ENCODE data around the gene RNF207. TPM values are rescaled to one million over a fixed set of nuclear protein-coding genes. Genes with fewer than 3 reads are reported as not detected.

Gene RNF207
- total RNA-seq, 4 donors from 2014 or later, result 3.0 to 34.1 (median 18.3) TPM

DNA sequence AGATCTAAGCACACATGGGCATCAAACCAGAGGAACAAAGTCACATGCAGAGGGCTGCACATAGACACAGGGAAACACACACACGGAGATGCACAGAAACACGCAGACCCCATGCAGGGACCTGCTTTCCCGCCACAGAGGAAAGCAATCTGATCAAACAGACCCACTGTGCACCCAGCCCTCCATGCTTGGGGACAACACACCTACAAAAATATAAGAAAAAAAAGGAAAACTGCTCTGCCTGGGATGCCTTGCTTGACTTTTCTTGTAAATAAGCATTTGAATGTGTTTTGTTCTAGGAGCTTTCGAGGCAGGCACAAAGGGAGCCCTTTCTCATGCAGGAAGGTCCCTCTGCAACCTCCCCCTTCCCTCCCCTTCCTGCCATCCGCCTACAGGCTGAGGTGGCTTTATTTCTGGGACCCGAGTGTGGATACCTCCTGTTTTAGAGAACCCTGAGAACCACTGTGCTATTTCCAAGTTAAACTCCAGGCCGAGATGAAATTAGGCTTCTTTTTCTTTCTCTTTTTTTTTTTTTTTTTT lies 33.4 kb downstream of the RNF207 start:
- Histone ChIP-seq H3K4me1 (peaks cover 0 to 35% (median 16%) of the 10 kb centered on the region in 3 donors), H3K4me3 (no peak overlapping the region), H3K36me3 (peaks cover 0 to 1% of the 10 kb centered on the region in 2 donors), H3K9me3 (no peaks in the 10 kb centered on the region), H3K27me3 (peaks cover 60% of the 10 kb centered on the region), H3K27ac (no peak overlapping the region)
- WGBS, 2 donors (ENCODE audit: low coverage in 1 of 2), result 51 to 52% methylated on average over 6 to 7 of the region's 7 CpGs
- no peak for TF ChIP-seq POLR2AphosphoS5 (IDR thresholded peaks at IDR 0.05)
- TF ChIP-seq, protein P1, sequence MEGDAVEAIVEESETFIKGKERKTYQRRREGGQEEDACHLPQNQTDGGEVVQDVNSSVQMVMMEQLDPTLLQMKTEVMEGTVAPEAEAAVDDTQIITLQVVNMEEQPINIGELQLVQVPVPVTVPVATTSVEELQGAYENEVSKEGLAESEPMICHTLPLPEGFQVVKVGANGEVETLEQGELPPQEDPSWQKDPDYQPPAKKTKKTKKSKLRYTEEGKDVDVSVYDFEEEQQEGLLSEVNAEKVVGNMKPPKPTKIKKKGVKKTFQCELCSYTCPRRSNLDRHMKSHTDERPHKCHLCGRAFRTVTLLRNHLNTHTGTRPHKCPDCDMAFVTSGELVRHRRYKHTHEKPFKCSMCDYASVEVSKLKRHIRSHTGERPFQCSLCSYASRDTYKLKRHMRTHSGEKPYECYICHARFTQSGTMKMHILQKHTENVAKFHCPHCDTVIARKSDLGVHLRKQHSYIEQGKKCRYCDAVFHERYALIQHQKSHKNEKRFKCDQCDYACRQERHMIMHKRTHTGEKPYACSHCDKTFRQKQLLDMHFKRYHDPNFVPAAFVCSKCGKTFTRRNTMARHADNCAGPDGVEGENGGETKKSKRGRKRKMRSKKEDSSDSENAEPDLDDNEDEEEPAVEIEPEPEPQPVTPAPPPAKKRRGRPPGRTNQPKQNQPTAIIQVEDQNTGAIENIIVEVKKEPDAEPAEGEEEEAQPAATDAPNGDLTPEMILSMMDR (IDR thresholded peaks at IDR 0.05), result no peak
- no peak for TF ChIP-seq POLR2A (IDR thresholded peaks at IDR 0.05)
- no peak for TF ChIP-seq EP300 (IDR thresholded peaks at IDR 0.05)
- ATAC-seq, result no peak

DNA sequence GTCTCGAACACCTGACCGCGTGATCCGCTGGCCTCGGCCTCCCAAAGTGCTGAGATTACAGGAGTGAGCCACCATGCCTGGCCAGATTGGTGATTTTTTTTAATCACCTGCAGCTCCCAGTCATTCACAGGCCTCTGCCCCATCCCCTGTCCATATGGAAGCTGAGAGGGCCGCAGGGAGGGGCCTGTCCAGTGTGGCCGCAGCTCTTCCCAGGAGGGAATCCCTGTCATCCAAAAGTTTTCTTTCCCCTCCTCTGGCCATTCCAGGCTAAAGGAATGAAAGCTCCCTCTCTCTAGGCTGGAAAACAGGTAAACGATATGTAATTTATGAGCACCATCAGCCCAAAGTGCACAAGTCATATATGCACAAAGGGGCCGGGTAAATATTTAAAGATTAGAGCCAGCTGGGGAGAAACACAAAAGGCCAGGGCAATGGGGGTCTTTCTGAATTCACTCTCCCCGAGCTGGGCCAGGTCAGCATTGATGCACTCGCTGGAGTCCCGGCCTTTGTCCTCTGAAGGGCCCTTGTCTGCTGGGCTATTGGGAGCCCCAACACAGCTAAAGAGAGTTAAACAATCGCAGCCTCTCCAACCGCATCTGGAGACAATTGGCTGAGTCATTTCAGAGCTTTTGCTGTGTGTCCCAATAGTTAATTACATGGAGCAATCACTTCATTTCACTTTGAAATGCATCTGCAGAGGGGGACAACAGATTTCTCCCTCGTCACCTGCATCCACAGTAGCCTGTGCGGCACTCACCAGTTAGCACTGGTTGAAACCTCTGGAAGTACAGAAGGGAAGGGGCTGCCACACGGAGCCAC lies 34.2 kb downstream of the RNF207 start:
- TF ChIP-seq EP300 (IDR thresholded peaks at IDR 0.05) (no peak), POLR2AphosphoS5 (IDR thresholded peaks at IDR 0.05) (no peak), POLR2A (IDR thresholded peaks at IDR 0.05) (no peak)
- Histone ChIP-seq H3K4me1 (peaks cover 0 to 29% (median 12%) of the 10 kb centered on the region in 3 donors), H3K36me3 (no peaks in the 10 kb centered on the region), H3K27me3 (peaks cover 69% of the 10 kb centered on the region), H3K9me3 (no peaks in the 10 kb centered on the region), H3K4me3 (no peak overlapping the region), H3K27ac (no peak overlapping the region)
- no peak for ATAC-seq
- WGBS, 2 donors (ENCODE audit: low coverage in 1 of 2), result 70 to 79% methylated on average over 6 to 9 of the region's 17 CpGs

DNA sequence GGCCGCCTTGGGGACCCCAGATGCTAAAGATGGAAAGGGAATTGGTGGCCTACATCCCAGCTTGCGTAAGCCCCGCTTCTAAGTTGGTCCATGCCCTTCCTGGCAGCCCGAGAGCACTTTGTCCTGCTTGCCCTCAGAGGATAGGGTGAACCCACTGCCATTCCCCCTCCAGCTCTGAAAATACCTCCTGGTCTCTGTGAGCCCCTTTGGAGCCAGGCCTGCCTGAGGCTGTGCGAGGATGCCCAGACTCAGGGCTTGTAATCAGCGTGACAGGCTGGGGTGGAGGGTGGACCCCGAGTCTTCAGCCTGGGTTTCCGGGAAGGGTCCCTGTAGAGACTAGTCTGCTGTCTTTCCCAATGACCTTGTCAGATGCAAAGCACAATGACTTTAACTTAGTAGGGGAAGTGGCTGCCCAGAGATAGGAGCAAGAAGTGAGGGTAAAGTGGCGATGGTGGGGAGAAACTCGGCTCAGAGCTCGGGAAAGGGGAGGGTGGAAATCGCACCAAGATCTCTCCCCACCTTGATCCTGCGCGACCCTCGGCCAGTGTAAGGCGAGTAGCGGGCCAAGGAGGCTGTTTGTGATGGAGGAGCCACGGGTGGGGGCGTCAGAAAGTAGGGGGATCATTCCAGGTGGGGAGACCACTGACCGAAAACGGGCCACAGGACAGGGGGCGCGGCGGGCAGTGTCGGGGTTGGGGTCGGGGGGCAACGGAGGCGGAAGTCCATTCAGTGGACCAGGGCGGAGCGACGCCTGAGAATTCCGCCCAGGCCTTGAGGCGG lies 35.4 kb downstream of the RNF207 start:
- Histone ChIP-seq H3K27ac (no peak overlapping the region), H3K9me3 (no peaks in the 10 kb centered on the region), H3K36me3 (no peaks in the 10 kb centered on the region), H3K27me3 (peaks cover 80% of the 10 kb centered on the region), H3K4me3 (no peak overlapping the region), H3K4me1 (peaks cover 0 to 35% (median 12%) of the 10 kb centered on the region in 3 donors)
- ATAC-seq, result no peak
- TF ChIP-seq POLR2AphosphoS5 (IDR thresholded peaks at IDR 0.05) (no peak), POLR2A (IDR thresholded peaks at IDR 0.05) (no peak), EP300 (IDR thresholded peaks at IDR 0.05) (no peak)
- TF ChIP-seq, protein P1 (IDR thresholded peaks at IDR 0.05), result no peak
- 34 to 75% methylated on average over 2 to 7 of the region's 33 CpGs for WGBS, 2 donors (ENCODE audit: low coverage in 1 of 2)

DNA sequence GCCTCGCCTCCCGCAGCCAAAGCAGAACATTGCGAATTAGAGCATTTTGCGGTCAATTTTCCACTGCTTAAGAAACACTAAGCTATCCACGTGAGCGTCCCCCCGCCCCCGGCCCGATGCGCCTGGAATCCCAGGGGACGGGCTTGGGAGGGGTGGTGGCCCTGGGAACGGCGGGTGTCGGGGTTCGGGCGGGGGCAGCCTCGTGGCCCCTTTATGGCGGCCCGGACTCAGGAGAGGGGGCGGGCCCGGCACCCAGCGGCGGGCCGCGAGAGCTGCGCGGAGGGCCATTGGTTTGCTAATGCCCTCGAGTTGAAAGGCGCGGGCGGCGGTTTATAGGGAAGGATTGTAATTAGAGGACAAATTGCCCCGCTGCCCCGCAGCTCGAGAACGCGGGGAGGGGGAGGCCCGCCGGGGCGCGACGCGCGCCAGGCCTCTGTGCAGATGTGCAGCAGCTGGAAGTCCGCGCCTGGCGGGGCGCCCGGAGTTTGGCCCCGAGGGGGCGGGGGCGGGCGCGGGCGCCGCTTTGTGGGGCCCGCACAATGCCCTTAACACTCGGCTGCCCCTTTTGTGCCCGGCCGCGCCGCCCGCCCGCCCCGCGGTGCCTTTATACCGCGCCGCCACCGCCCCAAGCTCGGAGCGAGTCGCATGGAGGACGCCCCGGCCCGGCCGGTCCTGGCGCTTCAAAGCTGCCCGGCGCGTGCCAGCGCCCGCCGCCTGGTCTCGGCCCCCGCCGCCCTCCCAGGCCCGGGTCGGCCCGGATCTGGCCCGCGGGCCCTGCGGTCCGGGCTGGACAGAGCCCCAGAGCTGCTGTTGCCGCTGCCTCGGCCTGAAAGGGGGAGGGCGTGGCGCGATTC lies 36.2 kb downstream of the RNF207 start:
- TF ChIP-seq POLR2AphosphoS5 (IDR thresholded peaks at IDR 0.05), result no peak
- no peak for TF ChIP-seq EP300 (IDR thresholded peaks at IDR 0.05)
- no peak for TF ChIP-seq POLR2A (IDR thresholded peaks at IDR 0.05)
- TF ChIP-seq, protein P1 (IDR thresholded peaks at IDR 0.05), result no peak
- H3K4me3 ChIP-seq, result peak overlapping the region in 1 of 2 donors; percentile 32
- ATAC-seq, result no peak
- no peaks in the 10 kb centered on the region for H3K36me3 ChIP-seq
- no peak overlapping the region for H3K27ac ChIP-seq
- 7% methylated on average over 3 of the region's 99 CpGs; no CpG with 5 or more reads in 1 of the 2 donors for WGBS, 2 donors (ENCODE audit: low coverage in 1 of 2)
- no peaks in the 10 kb centered on the region for H3K9me3 ChIP-seq
- H3K27me3 ChIP-seq, result peaks cover 89% of the 10 kb centered on the region
- H3K4me1 ChIP-seq, result peaks cover 0 to 40% (median 12%) of the 10 kb centered on the region in 3 donors
